HepG2 (cell line): ENCODE results near the gene HOMEZ. TPM values are rescaled to one million over a fixed set of nuclear protein-coding genes. Genes with fewer than 3 reads are reported as not detected.

Source experiments
- ATAC-seq: fragments of 200-7000 bp; cut with Tn5 transposase; 3 replicates; pipeline ENCODE4 v1.9.1; 2020; ENCODE audit warnings: mild to moderate bottlenecking, moderate library complexity
- BruUV-seq: library from RNA; stranded (reverse); fragments of 400-500 nt; replicated peaks from 2 replicates; lab custom pipeline; 2021; lab: Mats Ljungman, UMichigan
- CTCF ChIA-PET: fragments of 300-600 bp; formaldehyde crosslinking; extraction: SDS; loops from one replicate; lab custom pipeline; 2021; ENCODE audit warnings: low total read pairs, inconsistent platforms, low intra/inter-chr PET ratio; lab: Yijun Ruan, JAX
- POLR2A ChIA-PET: fragments of 350-600 bp; sonication (Branson Sonifier 250); formaldehyde crosslinking; loops from one replicate; lab custom pipeline; 2020; ENCODE audit warnings: antibody characterized with exemption, inconsistent platforms; lab: Yijun Ruan, JAX
- DNase-seq: peaks from one replicate; pipeline ENCODE4 v3.0.0-alpha.2; 2015; ENCODE audit warnings: low spot score
- FAIRE-seq: peaks from 3 replicates; lab custom pipeline; 2011; peaks lifted over from hg19 to GRCh38; lab: Jason Lieb, UNC
- H2AFZ ChIP-seq: one replicate; pipeline ENCODE4 v1.6.1; 2011; ENCODE audit warnings: low read length, inconsistent platforms
- H3K27ac ChIP-seq: fragments of 300-600 bp; 3 replicates; pipeline ENCODE4 v1.8.0; 2011; ENCODE audit warnings: mixed run types, mild to moderate bottlenecking, mixed read lengths, low read length, inconsistent platforms; ENCODE audit not compliant: insufficient read depth; ENCODE audit errors: extremely low read length
- H3K27me3 ChIP-seq, 2 experiments: fragments of 200-600 bp in 1 of 2; 2 replicates in 1 of 2; 3 replicates in 1 of 2; pipeline versions ENCODE4 v1.6.0 to v1.8.0; 2011; ENCODE audit warnings: low read length in 2 of 2, mild to moderate bottlenecking in 2 of 2, moderate library complexity in 2 of 2, inconsistent platforms in 1 of 2; ENCODE audit not compliant: insufficient read depth in 2 of 2, control insufficient read depth in 1 of 2
- H3K36me3 ChIP-seq, 2 experiments: fragments of 200-600 bp in 1 of 2; replicated peaks in 1 of 2; 2 replicates in 1 of 2; 3 replicates in 1 of 2; pipeline versions ENCODE4 v1.5.1 to v1.8.0; 2011; ENCODE audit warnings: low read length in 2 of 2, inconsistent platforms in 1 of 2; ENCODE audit not compliant: insufficient read depth in 2 of 2, control insufficient read depth in 1 of 2
- H3K4me1 ChIP-seq: 2 replicates; pipeline ENCODE4 v1.5.1; 2012; ENCODE audit warnings: low read length, inconsistent platforms; ENCODE audit not compliant: insufficient read depth
- H3K4me2 ChIP-seq: 2 replicates; pipeline ENCODE4 v1.6.0; 2011; ENCODE audit warnings: low read depth, low read length, inconsistent platforms
- H3K4me3 ChIP-seq, 3 experiments: fragments of 200-600 bp in 1 of 3; sonication (generic), shearing (Covaris generic) in 1 of 3; replicated peaks in 1 of 3; 2 replicates each; pipeline ENCODE4 v1.5.1; 2011 to 2016; ENCODE audit warnings: low read length in 3 of 3, inconsistent platforms in 2 of 3, low read depth in 2 of 3, mild to moderate bottlenecking in 2 of 3, control low read depth in 1 of 3, mixed read lengths in 1 of 3; ENCODE audit not compliant: insufficient read depth in 1 of 3
- H3K79me2 ChIP-seq: one replicate; pipeline ENCODE4 v1.6.1; 2011; ENCODE audit warnings: low read length, inconsistent platforms; ENCODE audit not compliant: insufficient read depth
- H3K9ac ChIP-seq: 2 replicates; pipeline ENCODE4 v1.6.0; 2011; ENCODE audit warnings: mild to moderate bottlenecking, low read depth, low read length, inconsistent platforms; ENCODE audit not compliant: insufficient read depth
- H3K9me3 ChIP-seq: 2 replicates; pipeline ENCODE4 v1.5.1; 2012; ENCODE audit warnings: mild to moderate bottlenecking, low read length
- H4K20me1 ChIP-seq: 2 replicates; pipeline ENCODE4 v1.6.0; 2011; ENCODE audit warnings: inconsistent platforms, mild to moderate bottlenecking, low read length, moderate library complexity; ENCODE audit not compliant: insufficient read depth
- ELF1 ChIP-seq: sonication (generic); formaldehyde crosslinking; IDR thresholded peaks from 2 replicates; pipeline ENCODE4 v1.4.0; 2020; ENCODE audit warnings: missing genetic modification reagents
- MED13 ChIP-seq: sonication (generic); formaldehyde crosslinking; IDR thresholded peaks from 2 replicates; pipeline ENCODE4 v1.5.0; 2020; ENCODE audit warnings: missing genetic modification reagents
- PHF5A ChIP-seq: IDR thresholded peaks from one replicate; pipeline ENCODE4 v1.6.1; 2018; ENCODE audit warnings: low read depth, missing genetic modification reagents; ENCODE audit not compliant: unreplicated experiment
- SMARCC2 ChIP-seq: fragments of 450-650 bp; IDR thresholded peaks from 2 replicates; pipeline ENCODE4 v1.6.1; 2017; ENCODE audit warnings: antibody characterized with exemption, mild to moderate bottlenecking
- ZNF335 ChIP-seq: sonication (generic); formaldehyde crosslinking; IDR thresholded peaks from 2 replicates; pipeline ENCODE4 v1.4.0; 2020; ENCODE audit warnings: missing genetic modification reagents
- ZNF468 ChIP-seq: sonication (generic); formaldehyde crosslinking; IDR thresholded peaks from 2 replicates; pipeline ENCODE4 v1.8.0; 2022; ENCODE audit warnings: mild to moderate bottlenecking, moderate library complexity, missing genetic modification reagents
- ZNF660 ChIP-seq: sonication (generic); formaldehyde crosslinking; IDR thresholded peaks from 2 replicates; pipeline ENCODE4 v1.5.1; 2020; ENCODE audit warnings: mild to moderate bottlenecking, low read depth, missing genetic modification reagents, borderline replicate concordance
- WGBS: methylation state at CpG from one replicate; pipeline ENCODE4 v1.1.6; 2017; ENCODE audit warnings: low lambda C conversion rate; 5-methylcytosine and 5-hydroxymethylcytosine counted together
- in situ Hi-C: cut with HindIII; loops from 2 replicates; pipeline ENCODE4 v1.10.0; 2017; ENCODE audit warnings: low pct_unique_long_range_greater_than_20kb; ENCODE audit not compliant: extremely low pct_ligation_motif_present
- intact Hi-C: fragments of 100-400 bp; cut with micrococcal nuclease; formaldehyde crosslinking; loops from one replicate; pipeline ENCODE4 v1.10.0; 2022; ENCODE audit not compliant: unreplicated experiment
- polyA plus RNA-seq, 8 experiments: library from polyadenylated mRNA; depleted of rRNA in 3 of 8; stranded (reverse) in 7 of 8; unstranded in 1 of 8; fragments of >200 nt; fragmentation: Illumina TruSeq in 4 of 8; extraction: Trizol in 4 of 8; gene quantifications; 2 replicates each; pipeline versions ENCODE4 v1.2.1 to v1.2.3, GENCODE V29; 2011 to 2016; ENCODE audit warnings: low read depth in 4 of 8, missing spikeins in 1 of 8, mixed read lengths in 1 of 8; ENCODE audit not compliant: insufficient read depth in 1 of 8
- total RNA-seq, 5 experiments: library from RNA; depleted of rRNA; stranded (reverse); fragments of >200 nt; fragmentation: Illumina TruSeq; extraction: Trizol; gene quantifications; 2 replicates each; pipeline ENCODE4 v1.2.3, GENCODE V29; 2016; ENCODE audit warnings: low read depth in 1 of 5
- TF ChIP-seq, protein P1 (sequence below): sonication (generic); formaldehyde crosslinking; IDR thresholded peaks from 2 replicates; pipeline ENCODE4 v1.4.0; 2020; ENCODE audit warnings: mild to moderate bottlenecking, missing genetic modification reagents
- TF ChIP-seq, protein P2 (sequence below): sonication (generic); formaldehyde crosslinking; IDR thresholded peaks from 2 replicates; pipeline ENCODE4 v1.8.0; 2022; ENCODE audit warnings: missing genetic modification reagents, mild to moderate bottlenecking, moderate library complexity, borderline replicate concordance
- TF ChIP-seq, protein P3 (sequence below): sonication (generic); formaldehyde crosslinking; IDR thresholded peaks from 2 replicates; pipeline ENCODE4 v1.4.0; 2020; ENCODE audit warnings: missing genetic modification reagents, borderline replicate concordance
- TF ChIP-seq, protein P4 (sequence below): sonication (generic); formaldehyde crosslinking; IDR thresholded peaks from 2 replicates; pipeline ENCODE4 v1.4.0; 2020; ENCODE audit warnings: missing genetic modification reagents, borderline replicate concordance
- TF ChIP-seq, protein P5 (sequence below): sonication (generic); formaldehyde crosslinking; conservative IDR thresholded peaks from 2 replicates; pipeline ENCODE4 v1.4.0; 2020; ENCODE audit warnings: missing genetic modification reagents

The HOMEZ gene
- total and polyA plus RNA-seq, 2 of the 13 experiments (the other 11 are each of a cell fraction or from before 2014, with no cell fraction given): 14.5 to 31.8 TPM

DNA sequence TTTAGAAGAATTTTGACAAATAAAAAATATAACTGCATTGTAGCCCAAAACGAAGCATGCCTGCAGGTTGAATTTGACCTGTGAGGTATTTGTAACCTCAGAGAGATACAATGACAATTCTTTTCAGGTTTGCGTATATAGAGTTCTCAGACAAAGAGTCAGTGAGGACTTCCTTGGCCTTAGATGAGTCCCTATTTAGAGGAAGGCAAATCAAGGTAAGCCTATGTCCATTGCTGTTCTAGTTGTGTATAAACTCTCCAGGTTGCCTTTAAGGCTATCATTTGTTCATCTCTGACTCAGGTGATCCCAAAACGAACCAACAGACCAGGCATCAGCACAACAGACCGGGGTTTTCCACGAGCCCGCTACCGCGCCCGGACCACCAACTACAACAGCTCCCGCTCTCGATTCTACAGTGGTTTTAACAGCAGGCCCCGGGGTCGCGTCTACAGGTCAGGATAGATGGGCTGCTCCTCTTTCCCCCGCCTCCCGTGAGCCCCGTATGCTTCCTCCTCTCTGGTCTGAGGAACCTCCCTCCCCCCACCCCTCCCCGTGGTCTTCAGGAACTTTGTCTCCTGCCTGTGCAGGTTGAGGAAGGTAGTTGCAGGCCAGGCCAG, 38.0 kb upstream of the HOMEZ start:
- DNase-seq (no peak), FAIRE-seq (no peak), ATAC-seq (no peak)
- peaks cover 0 to 6% of the 10 kb centered on the region in 2 experiments; a peak in 2 of 5 replicates for H3K27me3 ChIP-seq
- H3K27ac ChIP-seq: no peak overlapping the region
- POLR2A ChIA-PET: interaction anchor here (1.6 to 13.2 kb wide), 3 partner anchors 19 to 229 kb away, joined by 5 to 1053 read pairs (median 165); partner anchors contain the start of genes ACIN1, BCL2L2, C14orf119 and HOMEZ
- H3K9ac ChIP-seq: no peak overlapping the region
- 96% methylated on average over 18 of the region's 18 CpGs for WGBS
- H3K4me3 ChIP-seq: no peak overlapping the region
- no peaks in the 10 kb centered on the region for H3K9me3 ChIP-seq
- in situ Hi-C loops: loop anchor here (5.0 to 25.0 kb wide), 2 partner anchors 233 to 813 kb away; partner anchors contain the start of genes EMC9, FITM1, PSME1 and PSME2
- intact Hi-C loops: loop anchor here (2.0 kb wide), 1 partner anchor 233 kb away; the partner anchor contains the start of gene THTPA
- H3K79me2 ChIP-seq: peaks cover 23% of the 10 kb centered on the region
- 0 out of 2 replicates have a peak overlapping the region, but pooled peaks have one; percentile 0 for H3K4me2 ChIP-seq
- peaks cover 18 to 36% of the 10 kb centered on the region in 2 experiments for H3K36me3 ChIP-seq
- H4K20me1 ChIP-seq: peaks cover 11% of the 10 kb centered on the region; the same call in 1 of the 2 replicates
- peaks cover 42% of the 10 kb centered on the region for H3K4me1 ChIP-seq
- no peak overlapping the region for H2AFZ ChIP-seq
- no TSS peak for BruUV-seq
- CTCF ChIA-PET: no interaction called here
- TF ChIP-seq ELF1 (CRISPR knock-in tag): no peak
- TF ChIP-seq, protein P1, sequence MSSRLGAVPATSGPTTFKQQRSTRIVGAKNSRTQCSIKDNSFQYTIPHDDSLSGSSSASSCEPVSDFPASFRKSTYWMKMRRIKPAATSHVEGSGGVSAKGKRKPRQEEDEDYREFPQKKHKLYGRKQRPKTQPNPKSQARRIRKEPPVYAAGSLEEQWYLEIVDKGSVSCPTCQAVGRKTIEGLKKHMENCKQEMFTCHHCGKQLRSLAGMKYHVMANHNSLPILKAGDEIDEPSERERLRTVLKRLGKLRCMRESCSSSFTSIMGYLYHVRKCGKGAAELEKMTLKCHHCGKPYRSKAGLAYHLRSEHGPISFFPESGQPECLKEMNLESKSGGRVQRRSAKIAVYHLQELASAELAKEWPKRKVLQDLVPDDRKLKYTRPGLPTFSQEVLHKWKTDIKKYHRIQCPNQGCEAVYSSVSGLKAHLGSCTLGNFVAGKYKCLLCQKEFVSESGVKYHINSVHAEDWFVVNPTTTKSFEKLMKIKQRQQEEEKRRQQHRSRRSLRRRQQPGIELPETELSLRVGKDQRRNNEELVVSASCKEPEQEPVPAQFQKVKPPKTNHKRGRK (CRISPR knock-in tag): no peak
- TF ChIP-seq, protein P2, sequence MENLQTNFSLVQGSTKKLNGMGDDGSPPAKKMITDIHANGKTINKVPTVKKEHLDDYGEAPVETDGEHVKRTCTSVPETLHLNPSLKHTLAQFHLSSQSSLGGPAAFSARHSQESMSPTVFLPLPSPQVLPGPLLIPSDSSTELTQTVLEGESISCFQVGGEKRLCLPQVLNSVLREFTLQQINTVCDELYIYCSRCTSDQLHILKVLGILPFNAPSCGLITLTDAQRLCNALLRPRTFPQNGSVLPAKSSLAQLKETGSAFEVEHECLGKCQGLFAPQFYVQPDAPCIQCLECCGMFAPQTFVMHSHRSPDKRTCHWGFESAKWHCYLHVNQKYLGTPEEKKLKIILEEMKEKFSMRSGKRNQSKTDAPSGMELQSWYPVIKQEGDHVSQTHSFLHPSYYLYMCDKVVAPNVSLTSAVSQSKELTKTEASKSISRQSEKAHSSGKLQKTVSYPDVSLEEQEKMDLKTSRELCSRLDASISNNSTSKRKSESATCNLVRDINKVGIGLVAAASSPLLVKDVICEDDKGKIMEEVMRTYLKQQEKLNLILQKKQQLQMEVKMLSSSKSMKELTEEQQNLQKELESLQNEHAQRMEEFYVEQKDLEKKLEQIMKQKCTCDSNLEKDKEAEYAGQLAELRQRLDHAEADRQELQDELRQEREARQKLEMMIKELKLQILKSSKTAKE (CRISPR knock-in tag): no peak
- TF ChIP-seq, protein P3, sequence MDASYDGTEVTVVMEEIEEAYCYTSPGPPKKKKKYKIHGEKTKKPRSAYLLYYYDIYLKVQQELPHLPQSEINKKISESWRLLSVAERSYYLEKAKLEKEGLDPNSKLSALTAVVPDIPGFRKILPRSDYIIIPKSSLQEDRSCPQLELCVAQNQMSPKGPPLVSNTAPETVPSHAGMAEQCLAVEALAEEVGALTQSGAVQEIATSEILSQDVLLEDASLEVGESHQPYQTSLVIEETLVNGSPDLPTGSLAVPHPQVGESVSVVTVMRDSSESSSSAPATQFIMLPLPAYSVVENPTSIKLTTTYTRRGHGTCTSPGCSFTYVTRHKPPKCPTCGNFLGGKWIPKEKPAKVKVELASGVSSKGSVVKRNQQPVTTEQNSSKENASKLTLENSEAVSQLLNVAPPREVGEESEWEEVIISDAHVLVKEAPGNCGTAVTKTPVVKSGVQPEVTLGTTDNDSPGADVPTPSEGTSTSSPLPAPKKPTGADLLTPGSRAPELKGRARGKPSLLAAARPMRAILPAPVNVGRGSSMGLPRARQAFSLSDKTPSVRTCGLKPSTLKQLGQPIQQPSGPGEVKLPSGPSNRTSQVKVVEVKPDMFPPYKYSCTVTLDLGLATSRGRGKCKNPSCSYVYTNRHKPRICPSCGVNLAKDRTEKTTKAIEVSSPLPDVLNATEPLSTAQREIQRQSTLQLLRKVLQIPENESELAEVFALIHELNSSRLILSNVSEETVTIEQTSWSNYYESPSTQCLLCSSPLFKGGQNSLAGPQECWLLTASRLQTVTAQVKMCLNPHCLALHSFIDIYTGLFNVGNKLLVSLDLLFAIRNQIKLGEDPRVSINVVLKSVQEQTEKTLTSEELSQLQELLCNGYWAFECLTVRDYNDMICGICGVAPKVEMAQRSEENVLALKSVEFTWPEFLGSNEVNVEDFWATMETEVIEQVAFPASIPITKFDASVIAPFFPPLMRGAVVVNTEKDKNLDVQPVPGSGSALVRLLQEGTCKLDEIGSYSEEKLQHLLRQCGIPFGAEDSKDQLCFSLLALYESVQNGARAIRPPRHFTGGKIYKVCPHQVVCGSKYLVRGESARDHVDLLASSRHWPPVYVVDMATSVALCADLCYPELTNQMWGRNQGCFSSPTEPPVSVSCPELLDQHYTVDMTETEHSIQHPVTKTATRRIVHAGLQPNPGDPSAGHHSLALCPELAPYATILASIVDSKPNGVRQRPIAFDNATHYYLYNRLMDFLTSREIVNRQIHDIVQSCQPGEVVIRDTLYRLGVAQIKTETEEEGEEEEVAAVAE (CRISPR knock-in tag): no peak
- TF ChIP-seq ZNF660 (CRISPR knock-in tag): no peak
- TF ChIP-seq MED13 (CRISPR knock-in tag): no peak
- no peak for TF ChIP-seq SMARCC2
- TF ChIP-seq, protein P4, sequence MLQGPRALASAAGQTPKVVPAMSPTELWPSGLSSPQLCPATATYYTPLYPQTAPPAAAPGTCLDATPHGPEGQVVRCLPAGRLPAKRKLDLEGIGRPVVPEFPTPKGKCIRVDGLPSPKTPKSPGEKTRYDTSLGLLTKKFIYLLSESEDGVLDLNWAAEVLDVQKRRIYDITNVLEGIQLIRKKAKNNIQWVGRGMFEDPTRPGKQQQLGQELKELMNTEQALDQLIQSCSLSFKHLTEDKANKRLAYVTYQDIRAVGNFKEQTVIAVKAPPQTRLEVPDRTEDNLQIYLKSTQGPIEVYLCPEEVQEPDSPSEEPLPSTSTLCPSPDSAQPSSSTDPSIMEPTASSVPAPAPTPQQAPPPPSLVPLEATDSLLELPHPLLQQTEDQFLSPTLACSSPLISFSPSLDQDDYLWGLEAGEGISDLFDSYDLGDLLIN (CRISPR knock-in tag): no peak
- TF ChIP-seq PHF5A (CRISPR knock-in tag): peak; percentile 58
- no peak for TF ChIP-seq ZNF468 (CRISPR knock-in tag)
- TF ChIP-seq, protein P5, sequence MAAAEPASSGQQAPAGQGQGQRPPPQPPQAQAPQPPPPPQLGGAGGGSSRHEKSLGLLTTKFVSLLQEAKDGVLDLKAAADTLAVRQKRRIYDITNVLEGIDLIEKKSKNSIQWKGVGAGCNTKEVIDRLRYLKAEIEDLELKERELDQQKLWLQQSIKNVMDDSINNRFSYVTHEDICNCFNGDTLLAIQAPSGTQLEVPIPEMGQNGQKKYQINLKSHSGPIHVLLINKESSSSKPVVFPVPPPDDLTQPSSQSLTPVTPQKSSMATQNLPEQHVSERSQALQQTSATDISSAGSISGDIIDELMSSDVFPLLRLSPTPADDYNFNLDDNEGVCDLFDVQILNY (CRISPR knock-in tag): no peak
- no peak for TF ChIP-seq ZNF335 (CRISPR knock-in tag)
